SIG-M5 treated with dmso at 0.1 percent for 504 hours (cell line): Measurements from ENCODE around the gene SRGAP2.
"Not testable (repeated sequence)": the region's sequence is repeated elsewhere in the genome, so short reads cannot be mapped to it uniquely, and the experiment has no call there.

Experiments used
- DNase-seq: peaks from one replicate; lab custom pipeline; 2025; ENCODE audit not compliant: unreplicated experiment; lab: John Stamatoyannopoulos, UW

SRGAP2 gene

GRCh38 chr1:206203364-206204158 lies at the start of gene SRGAP2:
Gene SRGAP2 (plus strand): TSS chr1:206203541. CDS start chr1:206205971, 2,430 bp downstream.
- not testable (repeated sequence) for DNase-seq

DNA sequence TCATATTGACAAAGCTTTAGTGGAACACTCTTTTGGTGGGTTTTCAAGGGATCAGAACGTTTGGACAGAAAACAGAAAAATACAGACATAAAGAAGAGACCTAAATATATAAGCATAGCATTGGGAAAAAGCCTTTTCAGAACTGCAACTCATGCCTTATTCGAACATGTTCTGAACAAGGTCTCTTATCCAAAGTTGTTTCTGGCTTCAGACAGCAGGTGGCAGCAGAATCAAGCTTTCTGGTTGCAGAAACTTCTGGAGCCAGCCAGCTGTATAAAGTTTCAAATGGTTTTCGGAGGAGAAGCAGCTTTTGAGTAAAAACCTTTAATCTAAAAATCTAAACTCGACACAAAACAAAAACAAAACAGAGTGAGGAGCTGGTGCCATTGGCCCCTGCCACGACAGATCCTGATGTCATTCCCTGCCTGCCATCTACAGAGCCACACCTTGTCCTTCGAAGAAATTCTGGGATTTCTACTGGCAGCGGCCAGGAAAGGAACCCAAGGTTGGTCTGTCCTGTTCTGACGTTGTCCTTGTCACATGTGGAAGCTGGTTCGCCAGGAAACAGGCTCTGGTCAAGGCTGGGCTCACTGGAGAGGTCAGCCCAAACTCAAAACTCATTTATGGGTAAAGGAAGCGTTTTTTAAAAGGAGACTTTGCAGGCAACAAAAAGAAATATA lies 35.9 kb upstream of the SRGAP2 start:
- DNase-seq = not testable (repeated sequence)

- peak; percentile 5 for DNase-seq
These were observed 33.5 kb upstream of the SRGAP2 start for GRCh38 chr1:206169794-206170193.

DNA sequence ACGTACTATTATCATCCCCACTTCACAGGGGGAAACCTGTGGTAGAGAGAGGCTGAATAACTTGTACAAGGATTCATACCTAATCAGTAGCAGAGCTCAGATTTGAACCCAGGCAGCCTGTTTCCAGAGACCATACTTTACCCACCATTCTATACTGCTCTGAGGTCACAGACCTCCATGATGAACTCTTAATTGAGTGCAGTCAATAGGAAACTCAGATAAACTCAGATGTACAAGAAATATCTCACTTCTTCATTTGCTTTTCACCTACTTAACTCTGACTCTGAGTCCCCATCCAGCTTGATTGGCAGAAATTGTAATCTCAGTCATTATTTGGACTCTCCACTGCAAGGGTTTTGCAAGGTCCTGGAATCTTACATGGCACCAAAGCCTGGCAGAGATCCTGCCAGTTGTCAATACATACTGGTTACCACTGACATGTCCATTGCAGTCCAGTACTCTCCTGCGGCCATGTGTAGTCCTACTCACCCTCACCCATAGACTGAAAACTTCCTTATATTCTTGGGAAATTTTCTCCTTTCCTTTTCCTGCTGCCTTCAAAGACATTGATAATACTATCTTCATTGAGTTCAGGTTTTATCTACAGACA lies 30.1 kb upstream of the SRGAP2 start:
- DNase-seq = not testable (repeated sequence)

DNA sequence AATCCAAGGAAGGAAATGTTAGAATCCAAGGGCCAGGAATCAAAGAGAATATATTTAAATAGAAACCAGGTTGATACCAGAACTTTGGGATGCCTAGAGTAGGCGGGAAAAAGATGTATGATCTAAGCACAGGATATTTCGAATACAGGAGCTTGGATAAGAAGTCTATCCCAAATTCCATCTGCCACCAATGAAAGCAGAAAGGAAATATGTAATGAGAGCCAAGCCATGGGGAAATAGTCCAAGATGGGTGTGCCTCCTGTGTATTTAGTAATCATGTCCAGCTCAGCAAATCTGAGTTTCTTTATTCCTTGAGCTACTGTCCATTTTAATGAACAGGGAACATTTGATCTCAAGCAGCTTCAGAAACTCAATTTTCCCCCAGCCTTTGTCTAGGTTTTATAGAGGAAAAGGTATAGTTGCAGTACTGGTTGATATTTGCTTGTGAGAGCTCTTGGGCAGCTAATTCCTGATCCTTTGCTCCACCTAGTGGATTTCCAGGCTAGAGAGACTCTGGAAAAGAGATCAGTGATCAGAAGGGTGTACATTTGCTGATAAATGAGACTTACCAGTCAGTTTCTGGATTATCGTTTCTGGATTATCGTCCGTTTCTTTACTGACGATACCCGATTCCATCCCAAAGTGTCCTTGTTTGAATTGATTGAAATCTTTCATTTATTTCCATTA lies 29.0 kb upstream of the SRGAP2 start:
- not testable (repeated sequence) for DNase-seq

DNA sequence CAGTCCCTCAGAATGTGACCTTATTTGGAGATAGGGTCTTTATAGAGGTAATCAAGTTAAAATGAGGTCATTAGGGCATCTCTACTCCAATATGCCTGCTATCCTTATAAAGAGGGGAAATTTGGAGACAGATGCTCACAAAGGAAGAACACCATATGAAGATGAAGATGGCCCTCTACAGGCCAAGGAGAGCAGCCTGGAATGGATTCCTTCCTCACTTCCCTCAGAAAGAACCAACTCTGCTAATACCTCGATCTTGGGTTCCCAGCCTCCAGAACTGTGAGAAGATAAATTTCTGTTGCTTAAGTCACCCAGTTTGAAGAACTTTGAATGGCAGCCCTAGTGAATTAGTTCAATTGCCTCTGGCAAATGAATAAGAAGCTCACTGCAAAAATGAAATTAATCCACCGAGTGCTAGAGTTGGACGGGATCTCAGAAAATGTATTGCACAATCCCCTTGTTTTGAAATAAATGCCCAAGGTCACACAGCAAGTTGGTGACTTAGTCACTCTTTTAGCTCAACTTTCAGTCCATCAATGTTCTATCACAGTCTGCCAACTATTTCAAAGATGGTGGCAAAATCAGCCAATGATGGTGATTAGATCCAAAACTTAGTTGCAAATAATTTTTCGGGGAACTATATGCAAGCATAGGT lies 27.8 kb upstream of the SRGAP2 start:
- DNase-seq = peak; percentile 74

GRCh38 chr1:206176114-206176502 lies 27.2 kb upstream of the SRGAP2 start:
- not testable (repeated sequence) for DNase-seq

DNA sequence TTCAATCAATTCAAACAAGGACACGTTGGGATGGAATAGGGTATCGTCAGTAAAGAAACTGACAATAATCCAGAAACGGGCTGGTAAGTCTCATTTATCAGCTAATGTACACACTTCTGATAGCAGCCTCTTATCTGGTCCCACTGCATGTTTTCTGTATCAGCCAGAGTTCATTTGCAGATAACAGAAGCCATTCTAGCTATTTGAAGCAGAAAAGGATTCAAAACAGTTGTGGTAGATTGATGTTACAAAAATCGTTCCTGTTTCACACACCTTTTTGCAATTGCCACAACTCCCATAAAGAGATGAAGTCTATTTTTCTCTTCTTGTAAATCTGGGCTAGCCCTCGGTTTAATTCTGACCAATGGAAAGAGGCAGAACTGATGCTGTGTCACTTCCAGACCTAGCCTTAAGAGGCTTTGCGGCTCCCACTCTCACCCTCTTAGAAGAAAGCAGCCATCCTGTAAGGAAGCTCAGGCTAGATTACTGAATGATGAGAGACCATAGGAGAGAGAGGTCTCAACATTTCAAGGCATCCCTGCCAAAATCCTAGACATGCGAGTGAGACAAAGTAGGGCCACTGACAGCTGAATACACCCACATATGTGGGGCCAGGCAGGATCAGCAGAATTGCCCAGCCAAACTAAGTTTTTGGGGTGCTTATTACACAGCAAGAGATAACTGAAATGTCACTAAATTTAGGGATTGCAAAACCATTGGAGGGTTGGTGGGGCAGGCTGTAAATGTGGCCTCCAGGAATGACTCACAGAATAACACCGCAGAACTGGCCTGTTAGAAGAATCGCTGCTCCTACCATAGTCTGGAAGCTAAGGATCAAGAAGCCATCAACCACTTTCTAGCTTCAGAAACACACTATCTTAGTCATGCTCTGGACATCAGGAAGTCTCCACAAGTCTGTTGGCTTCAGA lies 25.0 kb upstream of the SRGAP2 start:
- DNase-seq = peak; percentile 95

GRCh38 chr1:206179666-206180065 lies 23.7 kb upstream of the SRGAP2 start:
- DNase-seq = not testable (repeated sequence)

DNA sequence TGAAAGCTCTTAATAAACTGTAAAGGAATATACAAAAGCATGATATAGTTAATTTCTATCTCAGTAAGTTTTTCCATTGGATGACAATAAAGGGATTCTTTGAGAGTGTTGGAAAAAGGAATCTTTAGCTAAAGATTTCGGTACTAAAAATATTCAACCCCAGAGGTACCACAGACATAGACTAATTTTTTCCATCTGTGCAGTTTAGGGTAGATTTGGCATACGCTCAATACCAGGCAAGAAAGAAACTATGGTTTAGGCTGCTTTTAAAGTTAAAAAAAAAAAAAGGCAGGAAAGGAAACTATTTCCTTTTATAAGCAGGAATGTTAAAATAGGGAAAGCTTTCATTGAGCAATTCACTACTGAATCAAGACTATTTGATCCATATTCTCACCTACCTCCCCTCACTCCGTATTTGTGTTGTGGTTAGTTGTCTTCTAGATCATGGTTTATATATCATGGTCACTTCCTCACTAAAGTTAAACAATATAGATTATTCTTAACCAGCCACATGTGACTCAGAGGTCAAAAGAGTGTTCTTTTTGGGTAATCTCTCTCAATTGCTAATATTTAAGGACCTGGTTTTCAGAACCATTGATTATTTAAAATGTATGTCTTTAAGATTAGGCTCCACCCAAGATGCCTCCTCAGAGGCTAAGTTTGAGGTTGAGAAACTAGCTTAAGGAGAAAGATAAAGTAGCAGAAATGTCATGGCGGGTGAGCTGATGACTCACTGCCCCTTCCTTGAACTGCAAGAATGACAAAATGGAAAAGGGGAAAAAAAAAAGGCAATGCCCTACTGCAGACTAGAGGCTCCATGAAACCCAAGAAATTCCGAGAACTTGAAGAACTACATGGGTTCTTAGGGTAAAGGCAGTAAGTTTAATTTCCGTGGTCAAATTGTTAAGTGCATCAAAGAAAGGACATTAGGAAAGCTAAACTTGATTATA lies 20.7 kb upstream of the SRGAP2 start:
- DNase-seq = peak; percentile 30

DNA sequence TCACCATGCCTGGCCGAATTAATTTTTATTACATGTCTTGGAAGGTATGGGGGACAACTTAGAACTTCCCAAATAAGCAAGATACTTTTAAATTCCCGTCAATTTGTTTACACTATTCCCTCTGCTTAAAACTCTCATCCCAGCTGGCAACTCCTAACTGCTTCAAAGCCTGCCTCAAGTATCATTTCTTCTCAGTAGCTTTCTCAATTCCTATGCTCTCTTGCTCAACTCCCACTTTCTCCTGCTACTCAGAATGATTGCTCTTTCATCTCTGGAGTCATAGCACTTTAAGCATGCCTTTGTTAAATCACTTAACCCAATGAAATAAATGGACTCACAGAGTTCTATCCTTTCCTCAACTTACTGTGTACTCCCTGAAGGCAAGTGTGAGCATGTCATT lies 19.6 kb upstream of the SRGAP2 start:
- DNase-seq = peak; percentile 43

DNA sequence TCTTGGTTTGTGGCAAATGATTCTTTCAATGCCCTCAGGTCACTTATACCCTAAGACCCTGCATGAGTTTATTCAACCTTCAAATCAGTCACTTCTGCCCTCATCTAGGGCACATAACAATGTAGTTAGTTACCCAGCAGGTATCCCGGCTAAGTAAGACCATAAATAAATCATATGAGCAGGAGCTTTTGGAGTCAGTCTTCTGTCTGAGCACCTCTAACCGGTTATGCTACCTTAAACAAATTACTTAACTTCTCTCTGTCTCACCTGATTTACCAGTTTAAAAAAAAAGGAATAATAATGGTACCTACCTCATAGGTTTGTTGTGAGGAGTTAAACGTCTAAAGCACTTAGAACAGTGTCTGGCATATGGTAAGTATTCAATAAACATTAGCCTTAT lies 17.6 kb upstream of the SRGAP2 start:
- not testable (repeated sequence) for DNase-seq

- DNase-seq = not testable (repeated sequence)
These were observed 16.5 kb upstream of the SRGAP2 start for GRCh38 chr1:206186826-206187225.

DNA sequence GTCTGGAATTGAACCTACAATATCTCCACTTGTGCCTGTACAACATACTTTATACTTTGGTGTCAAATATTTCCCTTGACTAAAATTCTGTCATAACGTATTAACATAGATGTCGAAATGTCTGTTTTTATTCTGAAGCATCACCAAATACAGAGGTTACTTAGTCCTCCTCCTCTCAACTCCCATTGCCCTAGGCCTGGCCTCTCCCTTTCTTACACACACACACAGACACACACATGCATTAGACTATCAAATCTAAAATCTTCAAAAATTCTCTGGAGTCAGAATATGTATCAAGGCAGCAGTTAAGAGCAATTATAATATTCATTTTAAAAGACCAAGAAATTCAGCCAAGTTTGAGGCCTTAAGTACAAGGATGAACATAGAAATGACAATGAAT lies 8.2 kb upstream of the SRGAP2 start:
- DNase-seq = not testable (repeated sequence)

DNA sequence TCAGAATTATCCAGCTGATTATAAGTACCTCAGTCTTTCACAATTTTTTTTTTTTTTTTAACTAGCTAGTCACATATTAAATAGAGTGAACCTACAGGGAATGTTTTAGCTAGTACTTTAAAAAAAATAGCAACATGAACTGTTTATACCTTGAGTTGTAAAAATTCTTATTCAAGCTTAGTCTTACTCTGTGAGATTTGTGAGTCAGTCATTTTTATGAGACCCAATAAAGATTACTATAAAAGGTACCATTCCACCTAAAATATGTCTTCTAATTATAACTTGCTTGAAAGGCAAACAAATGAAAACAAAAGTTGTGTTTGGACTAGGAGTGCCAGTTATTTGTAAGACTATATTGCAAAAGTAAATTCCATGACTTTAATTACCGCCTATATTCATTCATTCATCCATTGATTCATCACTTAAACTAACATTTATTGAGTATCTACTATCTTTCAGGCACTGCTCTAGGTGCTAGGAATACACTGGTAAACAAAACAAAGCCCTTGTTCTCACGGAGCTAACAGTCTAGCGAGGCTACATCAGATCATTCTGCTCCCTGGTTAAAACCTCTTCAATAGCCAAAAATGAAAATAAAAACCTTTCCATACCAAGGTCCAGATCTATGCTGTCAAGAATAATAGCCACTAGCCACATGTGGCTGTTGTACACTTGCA lies 6.5 kb upstream of the SRGAP2 start:
- not testable (repeated sequence) for DNase-seq

GRCh38 chr1:206202789-206203363 lies 465 bp upstream of the SRGAP2 start, which contains the start of gene FAM72A:
Gene FAM72A (minus strand): TSS chr1:206202839. CDS start chr1:206202025, 814 bp downstream.
- peak; percentile 100 for DNase-seq

DNA sequence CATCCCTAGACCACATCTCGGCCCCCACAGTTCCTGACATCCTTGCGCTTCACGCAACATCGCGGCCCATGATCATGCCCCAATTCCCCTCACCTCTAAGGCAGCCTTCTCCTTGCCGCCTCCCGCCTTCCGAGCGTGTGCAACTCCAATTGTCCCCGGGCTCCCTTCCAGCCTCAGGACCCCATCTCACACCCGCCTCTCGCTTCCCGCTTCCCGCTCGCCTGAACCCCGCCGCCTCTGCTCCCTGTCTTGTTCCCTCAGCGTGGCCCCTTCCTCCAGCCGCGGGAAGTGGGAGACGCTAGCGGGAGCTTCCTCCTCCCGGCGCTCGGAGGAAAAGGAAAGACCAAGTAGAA lies 794 bp downstream of the SRGAP2 start:
- DNase-seq = not testable (repeated sequence)

- not testable (repeated sequence) for DNase-seq
These were observed 1.5 kb downstream of the SRGAP2 start for GRCh38 chr1:206204871-206205270.
